Measurements from ENCODE around the gene TBC1D20. TPM values are rescaled to one million over a fixed set of nuclear protein-coding genes. Genes with fewer than 3 reads are reported as not detected.
"Not testable (repeated sequence)": the region's sequence is repeated elsewhere in the genome, so short reads cannot be mapped to it uniquely, and the experiment has no call there.

Gene TBC1D20
- total and polyA plus RNA-seq, 2 donors: 26.9 to 37.0 TPM

- no peak overlapping the region for H3K27ac ChIP-seq (ENCODE audit: low read depth)
- 78% methylated on average over 9 of the region's 9 CpGs for WGBS
- H3K36me3 ChIP-seq (ENCODE audit: insufficient read depth): no peaks in the 10 kb centered on the region
- no peak overlapping the region for H3K4me3 ChIP-seq (ENCODE audit: low read depth, low read length)
- H3K4me1 ChIP-seq (ENCODE audit: insufficient read depth): no peaks in the 10 kb centered on the region
- DNase-seq (ENCODE audit: extremely low spot score): no peak
Observed at GRCh38 chr20:401682-402495, 60.4 kb downstream of the TBC1D20 start.

GRCh38 chr20:400454-401275, 61.7 kb downstream of the TBC1D20 start:
- H3K27ac ChIP-seq (ENCODE audit: low read depth): no peak overlapping the region
- H3K4me1 ChIP-seq (ENCODE audit: insufficient read depth): no peaks in the 10 kb centered on the region
- peaks cover 3% of the 10 kb centered on the region for H3K36me3 ChIP-seq (ENCODE audit: insufficient read depth)
- DNase-seq (ENCODE audit: extremely low spot score): no peak
- 69% methylated on average over 5 of the region's 5 CpGs for WGBS
- no peak overlapping the region for H3K4me3 ChIP-seq (ENCODE audit: low read depth, low read length)

GRCh38 chr20:400128-400453, 62.2 kb downstream of the TBC1D20 start:
- no peak overlapping the region for H3K4me3 ChIP-seq (ENCODE audit: low read depth, low read length)
- WGBS: 65% methylated on average over 2 of the region's 2 CpGs
- peaks cover 3% of the 10 kb centered on the region for H3K36me3 ChIP-seq (ENCODE audit: insufficient read depth)

GRCh38 chr20:399182-399707, 63.1 kb downstream of the TBC1D20 start:
- no peaks in the 10 kb centered on the region for H3K4me1 ChIP-seq (ENCODE audit: insufficient read depth)
- H3K4me3 ChIP-seq (ENCODE audit: low read depth, low read length): no peak overlapping the region
- H3K36me3 ChIP-seq (ENCODE audit: insufficient read depth): peaks cover 3% of the 10 kb centered on the region
- no peak overlapping the region for H3K27ac ChIP-seq (ENCODE audit: low read depth)
- WGBS: 82% methylated on average over 9 of the region's 9 CpGs
- DNase-seq (ENCODE audit: extremely low spot score): no peak

More at GRCh38 chr20:400128-400453, 62.2 kb downstream of the TBC1D20 start:
- H3K4me1 ChIP-seq (ENCODE audit: insufficient read depth): no peaks in the 10 kb centered on the region
- no peak for DNase-seq (ENCODE audit: extremely low spot score)
- no peak overlapping the region for H3K27ac ChIP-seq (ENCODE audit: low read depth)

- 77% methylated on average over 6 of the region's 6 CpGs for WGBS
- H3K27ac ChIP-seq (ENCODE audit: low read depth): no peak overlapping the region
- peaks cover 3% of the 10 kb centered on the region for H3K36me3 ChIP-seq (ENCODE audit: insufficient read depth)
- DNase-seq (ENCODE audit: extremely low spot score): no peak
- H3K4me3 ChIP-seq (ENCODE audit: low read depth, low read length): no peak overlapping the region
- no peaks in the 10 kb centered on the region for H3K4me1 ChIP-seq (ENCODE audit: insufficient read depth)
Observed at GRCh38 chr20:397432-398237, 64.7 kb downstream of the TBC1D20 start.

- no peak overlapping the region for H3K4me3 ChIP-seq (ENCODE audit: low read depth, low read length)
- 81% methylated on average over 4 of the region's 4 CpGs for WGBS
- peaks cover 5% of the 10 kb centered on the region for H3K36me3 ChIP-seq (ENCODE audit: insufficient read depth)
- H3K4me1 ChIP-seq (ENCODE audit: insufficient read depth): no peaks in the 10 kb centered on the region
- no peak overlapping the region for H3K27ac ChIP-seq (ENCODE audit: low read depth)
- no peak for DNase-seq (ENCODE audit: extremely low spot score)
Observed at GRCh38 chr20:396619-397431, 65.5 kb downstream of the TBC1D20 start.

GRCh38 chr20:396252-396618, 66.1 kb downstream of the TBC1D20 start:
- no peak for DNase-seq (ENCODE audit: extremely low spot score)
- 92% methylated on average over 24 of the region's 24 CpGs for WGBS
- Histone ChIP-seq H3K36me3 (ENCODE audit: insufficient read depth) (peaks cover 5% of the 10 kb centered on the region), H3K27ac (ENCODE audit: low read depth) (no peak overlapping the region), H3K4me1 (ENCODE audit: insufficient read depth) (no peaks in the 10 kb centered on the region), H3K4me3 (ENCODE audit: low read depth, low read length) (no peak overlapping the region)

- WGBS: 86% methylated on average over 2 of the region's 2 CpGs
- not testable (repeated sequence) for H3K4me1 ChIP-seq (ENCODE audit: insufficient read depth); DNase-seq (ENCODE audit: extremely low spot score); H3K4me3 ChIP-seq (ENCODE audit: low read depth, low read length); H3K27ac ChIP-seq (ENCODE audit: low read depth); H3K36me3 ChIP-seq (ENCODE audit: insufficient read depth)
Observed at GRCh38 chr20:393296-393695, 69.0 kb downstream of the TBC1D20 start.

GRCh38 chr20:391041-391711, 71.2 kb downstream of the TBC1D20 start:
- no peak overlapping the region for H3K4me3 ChIP-seq (ENCODE audit: low read depth, low read length)
- peaks cover 3% of the 10 kb centered on the region for H3K36me3 ChIP-seq (ENCODE audit: insufficient read depth)
- DNase-seq (ENCODE audit: extremely low spot score): no peak
- H3K27ac ChIP-seq (ENCODE audit: low read depth): no peak overlapping the region
- H3K4me1 ChIP-seq (ENCODE audit: insufficient read depth): no peaks in the 10 kb centered on the region
- WGBS: 91% methylated on average over 29 of the region's 29 CpGs

GRCh38 chr20:389220-389619, 73.1 kb downstream of the TBC1D20 start:
- Histone ChIP-seq H3K27ac (ENCODE audit: low read depth) (no peak overlapping the region), H3K4me3 (ENCODE audit: low read depth, low read length) (no peak overlapping the region), H3K36me3 (ENCODE audit: insufficient read depth) (peaks cover 3% of the 10 kb centered on the region), H3K4me1 (ENCODE audit: insufficient read depth) (no peaks in the 10 kb centered on the region)
- no peak for DNase-seq (ENCODE audit: extremely low spot score)
- 84% methylated on average over 6 of the region's 6 CpGs for WGBS

- Histone ChIP-seq H3K27ac (ENCODE audit: low read depth) (no peak overlapping the region), H3K4me3 (ENCODE audit: low read depth, low read length) (no peak overlapping the region), H3K36me3 (ENCODE audit: insufficient read depth) (peaks cover 3% of the 10 kb centered on the region), H3K4me1 (ENCODE audit: insufficient read depth) (no peaks in the 10 kb centered on the region)
- DNase-seq (ENCODE audit: extremely low spot score): no peak
- WGBS: 87% methylated on average over 21 of the region's 21 CpGs
Observed at GRCh38 chr20:388034-388994, 74.0 kb downstream of the TBC1D20 start.

All from urinary bladder (tissue), 4 donors.